Activated naive CD8-positive, alpha-beta T cell treated with anti-CD3 and anti-CD28 coated beads, Interleukin-2, amount 50 U/mL, for 24 hours (primary cell): ENCODE results near the gene DENND1B.

Source experiments
- ATAC-seq: fragments of 150-1000 bp; cut with Tn5 transposase; one replicate; pipeline ENCODE4 v1.10.0; 2021
- DNase-seq: peaks from one replicate; pipeline ENCODE4 v3.0.0; 2021
- H3K27ac Mint-ChIP-seq: one replicate; pipeline ENCODE4 v1.8.0; 2021; ENCODE audit warnings: mild to moderate bottlenecking, mixed read lengths
- H3K27me3 Mint-ChIP-seq: one replicate; pipeline ENCODE4 v1.8.0; 2021; ENCODE audit warnings: mixed read lengths
- H3K36me3 Mint-ChIP-seq: one replicate; pipeline ENCODE4 v1.8.0; 2021; ENCODE audit warnings: low read depth, mixed read lengths
- H3K4me1 Mint-ChIP-seq: one replicate; pipeline ENCODE4 v1.8.0; 2021; ENCODE audit warnings: mixed read lengths
- H3K4me3 Mint-ChIP-seq: one replicate; pipeline ENCODE4 v1.8.0; 2021; ENCODE audit warnings: mild to moderate bottlenecking, moderate library complexity, mixed read lengths
- H3K9me3 Mint-ChIP-seq: one replicate; pipeline ENCODE4 v1.8.0; 2021; ENCODE audit warnings: mixed read lengths

DENND1B gene

GRCh38 chr1:197672347-197672746 is 102.9 kb downstream of the DENND1B start:
- H3K4me3 Mint-ChIP-seq = no peak overlapping the region
- no peaks in the 10 kb centered on the region for H3K4me1 Mint-ChIP-seq
- no peak overlapping the region for H3K27ac Mint-ChIP-seq
- H3K9me3 Mint-ChIP-seq = no peaks in the 10 kb centered on the region
- H3K27me3 Mint-ChIP-seq = no peaks in the 10 kb centered on the region
- ATAC-seq = no peak
- H3K36me3 Mint-ChIP-seq = no peaks in the 10 kb centered on the region
- no peak for DNase-seq

- no peak for DNase-seq
- Mint-ChIP-seq H3K9me3 (no peaks in the 10 kb centered on the region), H3K4me3 (no peak overlapping the region), H3K27me3 (no peaks in the 10 kb centered on the region), H3K27ac (no peak overlapping the region), H3K36me3 (no peaks in the 10 kb centered on the region), H3K4me1 (no peaks in the 10 kb centered on the region)
- ATAC-seq = no peak
Measured at GRCh38 chr1:197671920-197672319, 103.4 kb downstream of the DENND1B start.

- Mint-ChIP-seq H3K36me3 (no peaks in the 10 kb centered on the region), H3K4me3 (no peak overlapping the region)
- ATAC-seq = no peak
Measured at GRCh38 chr1:197671140-197671539, 104.1 kb downstream of the DENND1B start.

GRCh38 chr1:197666769-197667285 is 108.5 kb downstream of the DENND1B start:
- Mint-ChIP-seq H3K4me3 (no peak overlapping the region), H3K4me1 (no peaks in the 10 kb centered on the region), H3K36me3 (no peaks in the 10 kb centered on the region), H3K9me3 (no peaks in the 10 kb centered on the region), H3K27ac (no peak overlapping the region), H3K27me3 (no peaks in the 10 kb centered on the region)
- no peak for DNase-seq
- no peak for ATAC-seq

More at GRCh38 chr1:197671140-197671539, 104.1 kb downstream of the DENND1B start:
- H3K27me3 Mint-ChIP-seq = no peaks in the 10 kb centered on the region
- no peaks in the 10 kb centered on the region for H3K9me3 Mint-ChIP-seq
- no peak for DNase-seq
- H3K27ac Mint-ChIP-seq = no peak overlapping the region
- H3K4me1 Mint-ChIP-seq = no peaks in the 10 kb centered on the region

- H3K27me3 Mint-ChIP-seq = no peaks in the 10 kb centered on the region
Measured at GRCh38 chr1:197664391-197664790, 110.9 kb downstream of the DENND1B start.

GRCh38 chr1:197663162-197663953 is 111.9 kb downstream of the DENND1B start:
- Mint-ChIP-seq H3K27ac (no peak overlapping the region), H3K36me3 (no peaks in the 10 kb centered on the region), H3K27me3 (no peaks in the 10 kb centered on the region), H3K4me3 (no peak overlapping the region), H3K4me1 (peaks cover 9% of the 10 kb centered on the region), H3K9me3 (no peaks in the 10 kb centered on the region)
- ATAC-seq = no peak
- no peak for DNase-seq

More at GRCh38 chr1:197664391-197664790, 110.9 kb downstream of the DENND1B start:
- peaks cover 6% of the 10 kb centered on the region for H3K4me1 Mint-ChIP-seq
- H3K27ac Mint-ChIP-seq = no peak overlapping the region
- DNase-seq (no peak), ATAC-seq (no peak)
- no peak overlapping the region for H3K4me3 Mint-ChIP-seq
- H3K36me3 Mint-ChIP-seq = no peaks in the 10 kb centered on the region
- no peaks in the 10 kb centered on the region for H3K9me3 Mint-ChIP-seq

- DNase-seq (no peak), ATAC-seq (no peak)
- no peak overlapping the region for H3K27ac Mint-ChIP-seq
- H3K4me1 Mint-ChIP-seq = peaks cover 10% of the 10 kb centered on the region
- H3K4me3 Mint-ChIP-seq = no peak overlapping the region
- no peaks in the 10 kb centered on the region for H3K27me3 Mint-ChIP-seq
- no peaks in the 10 kb centered on the region for H3K9me3 Mint-ChIP-seq
- H3K36me3 Mint-ChIP-seq = peaks cover 4% of the 10 kb centered on the region
Measured at GRCh38 chr1:197660389-197660788, 114.9 kb downstream of the DENND1B start.

GRCh38 chr1:197659171-197659570 is 116.1 kb downstream of the DENND1B start:
- ATAC-seq = no peak
- Mint-ChIP-seq H3K9me3 (no peaks in the 10 kb centered on the region), H3K36me3 (peaks cover 4% of the 10 kb centered on the region), H3K27me3 (no peaks in the 10 kb centered on the region), H3K4me1 (peaks cover 10% of the 10 kb centered on the region), H3K4me3 (peak overlapping the region; percentile 27), H3K27ac (no peak overlapping the region)
- no peak for DNase-seq

- Mint-ChIP-seq H3K27ac (no peak overlapping the region), H3K27me3 (no peaks in the 10 kb centered on the region), H3K9me3 (no peaks in the 10 kb centered on the region), H3K4me1 (no peaks in the 10 kb centered on the region), H3K4me3 (no peak overlapping the region), H3K36me3 (peaks cover 9% of the 10 kb centered on the region)
- no peak for ATAC-seq
- no peak for DNase-seq
Measured at GRCh38 chr1:197649188-197649587, 126.1 kb downstream of the DENND1B start.

- no peak overlapping the region for H3K4me3 Mint-ChIP-seq
- ATAC-seq (no peak), DNase-seq (no peak)
- peaks cover 13% of the 10 kb centered on the region for H3K36me3 Mint-ChIP-seq
- no peak overlapping the region for H3K27ac Mint-ChIP-seq
- H3K9me3 Mint-ChIP-seq = no peaks in the 10 kb centered on the region
- no peaks in the 10 kb centered on the region for H3K27me3 Mint-ChIP-seq
- H3K4me1 Mint-ChIP-seq = no peaks in the 10 kb centered on the region
Measured at GRCh38 chr1:197638316-197638715, 137.0 kb downstream of the DENND1B start.

- no peak for ATAC-seq
- no peaks in the 10 kb centered on the region for H3K27me3 Mint-ChIP-seq
- no peak for DNase-seq
- no peaks in the 10 kb centered on the region for H3K9me3 Mint-ChIP-seq
- no peak overlapping the region for H3K27ac Mint-ChIP-seq
- no peaks in the 10 kb centered on the region for H3K4me1 Mint-ChIP-seq
- H3K4me3 Mint-ChIP-seq = no peak overlapping the region
- H3K36me3 Mint-ChIP-seq = peaks cover 16% of the 10 kb centered on the region
Measured at GRCh38 chr1:197637406-197637805, 137.9 kb downstream of the DENND1B start.

- no peak for ATAC-seq
Measured at GRCh38 chr1:197633447-197634078, 141.7 kb downstream of the DENND1B start.

GRCh38 chr1:197632651-197633050 is 142.6 kb downstream of the DENND1B start:
- ATAC-seq = no peak
- no peaks in the 10 kb centered on the region for H3K27me3 Mint-ChIP-seq
- DNase-seq = no peak
- no peak overlapping the region for H3K4me3 Mint-ChIP-seq
- no peak overlapping the region for H3K27ac Mint-ChIP-seq
- H3K9me3 Mint-ChIP-seq = peaks cover 3% of the 10 kb centered on the region
- H3K4me1 Mint-ChIP-seq = no peaks in the 10 kb centered on the region
- peaks cover 20% of the 10 kb centered on the region for H3K36me3 Mint-ChIP-seq

More at GRCh38 chr1:197633447-197634078, 141.7 kb downstream of the DENND1B start:
- H3K4me3 Mint-ChIP-seq = no peak overlapping the region
- H3K27ac Mint-ChIP-seq = no peak overlapping the region
- no peaks in the 10 kb centered on the region for H3K27me3 Mint-ChIP-seq
- H3K36me3 Mint-ChIP-seq = peaks cover 18% of the 10 kb centered on the region
- H3K9me3 Mint-ChIP-seq = peaks cover 3% of the 10 kb centered on the region
- H3K4me1 Mint-ChIP-seq = no peaks in the 10 kb centered on the region
- DNase-seq = no peak

- ATAC-seq (no peak), DNase-seq (no peak)
- peaks cover 3% of the 10 kb centered on the region for H3K9me3 Mint-ChIP-seq
- H3K27ac Mint-ChIP-seq = no peak overlapping the region
- peaks cover 17% of the 10 kb centered on the region for H3K36me3 Mint-ChIP-seq
- no peak overlapping the region for H3K4me3 Mint-ChIP-seq
- no peaks in the 10 kb centered on the region for H3K4me1 Mint-ChIP-seq
- no peaks in the 10 kb centered on the region for H3K27me3 Mint-ChIP-seq
Measured at GRCh38 chr1:197632005-197632404, 143.3 kb downstream of the DENND1B start.

- no peak overlapping the region for H3K4me3 Mint-ChIP-seq
- no peak overlapping the region for H3K27ac Mint-ChIP-seq
- H3K36me3 Mint-ChIP-seq = peaks cover 11% of the 10 kb centered on the region
- H3K4me1 Mint-ChIP-seq = no peaks in the 10 kb centered on the region
- ATAC-seq (no peak), DNase-seq (no peak)
- peaks cover 5% of the 10 kb centered on the region for H3K9me3 Mint-ChIP-seq
- H3K27me3 Mint-ChIP-seq = no peaks in the 10 kb centered on the region
Measured at GRCh38 chr1:197622371-197622770, 152.9 kb downstream of the DENND1B start.
